ENCODE results near the gene KCTD2.
A peak's percentile ranks its signal among the peaks of the same experiment; 100 is the strongest.
"Not testable (repeated sequence)": the region's sequence is repeated elsewhere in the genome, so short reads cannot be mapped to it uniquely, and the experiment has no call there.

KCTD2 gene

GRCh38 chr17:75020331-75021110 is 26.5 kb upstream of the KCTD2 start:
- DNase-seq (ENCODE audit: low read depth): no peak

DNA sequence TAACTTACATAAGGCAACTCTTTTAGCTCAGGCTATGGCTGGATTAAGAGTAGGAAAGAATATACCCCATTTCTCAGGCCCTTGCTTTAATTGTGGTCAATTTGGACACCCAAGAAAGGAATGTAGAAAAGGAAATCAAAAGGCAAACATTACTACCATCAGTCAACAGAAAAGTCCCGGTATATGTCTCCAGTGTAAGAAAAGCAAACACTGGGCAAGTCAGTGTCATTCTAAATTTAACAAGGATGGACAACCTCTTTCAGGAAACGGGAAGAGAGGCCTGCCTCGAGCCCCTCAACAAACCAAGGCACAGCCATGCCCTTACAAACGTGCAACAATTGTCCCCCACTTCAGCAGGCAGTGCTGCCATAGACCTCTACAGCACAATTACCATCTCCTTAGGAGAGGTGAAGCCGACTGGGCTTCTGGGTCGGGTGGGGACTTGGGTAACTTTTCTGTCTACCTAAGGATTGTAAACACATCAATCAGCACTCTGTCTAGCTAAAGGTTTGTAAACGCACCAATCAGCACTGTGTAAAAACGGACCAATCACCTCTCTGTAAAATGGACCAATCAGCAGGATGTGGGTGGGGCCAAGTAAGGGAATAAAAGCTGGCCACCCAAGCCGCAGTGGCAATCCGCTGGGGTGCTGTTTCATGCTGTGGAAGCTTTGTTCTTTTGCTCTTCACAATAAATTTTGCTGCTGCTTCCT is 22.2 kb upstream of the KCTD2 start:
- DNase-seq (ENCODE audit: low read depth): no peak

- not testable (repeated sequence) for DNase-seq (ENCODE audit: low read depth)
Measured at GRCh38 chr17:75025398-75025734, 21.7 kb upstream of the KCTD2 start.

DNA sequence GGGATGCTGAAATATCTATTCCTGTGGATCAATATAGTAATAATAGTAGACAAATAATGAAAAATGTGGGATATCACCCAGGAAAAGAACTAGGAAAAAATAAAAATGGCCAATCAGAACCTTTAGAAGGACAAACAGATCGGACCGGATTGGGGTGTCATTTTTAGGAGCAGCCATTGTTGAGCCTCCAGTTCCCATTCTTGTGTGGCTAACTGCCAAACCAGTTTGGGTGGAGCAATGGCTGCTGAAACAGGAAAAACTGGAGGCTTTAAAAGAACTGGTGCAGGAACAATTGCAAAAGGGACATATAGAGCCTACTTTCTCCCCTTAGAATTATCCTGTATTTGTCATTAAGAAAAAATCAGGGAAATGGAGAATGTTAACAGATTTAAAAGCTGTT is 20.4 kb upstream of the KCTD2 start:
- not testable (repeated sequence) for DNase-seq (ENCODE audit: low read depth)

DNA sequence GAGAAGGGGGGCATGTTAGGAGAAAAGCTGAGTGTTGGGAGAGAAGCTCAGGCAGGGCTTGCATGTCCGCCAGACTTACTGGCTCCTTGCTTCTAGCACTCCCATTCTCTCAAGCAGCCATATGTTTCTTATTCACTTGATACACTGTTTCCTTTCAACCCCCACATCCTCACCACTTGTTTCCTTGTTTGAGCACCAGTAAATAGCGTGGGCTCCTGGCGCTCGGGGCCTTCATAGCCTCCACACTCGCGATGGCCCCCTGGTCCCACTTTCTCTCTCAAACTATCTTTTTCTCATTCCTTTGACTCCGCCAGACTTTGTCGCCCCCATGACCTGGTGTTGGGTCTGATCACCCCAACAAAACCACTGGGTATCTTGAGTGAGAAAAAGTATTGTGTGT is 16.9 kb upstream of the KCTD2 start:
- no peak for DNase-seq (ENCODE audit: low read depth)

- DNase-seq (ENCODE audit: low read depth): no peak
Measured at GRCh38 chr17:75031972-75032719, 14.9 kb upstream of the KCTD2 start.

- no peak for DNase-seq (ENCODE audit: low read depth)
Measured at GRCh38 chr17:75032720-75033280, 14.2 kb upstream of the KCTD2 start.

- peak; percentile 66 for DNase-seq (ENCODE audit: low read depth)
Measured at GRCh38 chr17:75033346-75034235, 13.4 kb upstream of the KCTD2 start.

DNA sequence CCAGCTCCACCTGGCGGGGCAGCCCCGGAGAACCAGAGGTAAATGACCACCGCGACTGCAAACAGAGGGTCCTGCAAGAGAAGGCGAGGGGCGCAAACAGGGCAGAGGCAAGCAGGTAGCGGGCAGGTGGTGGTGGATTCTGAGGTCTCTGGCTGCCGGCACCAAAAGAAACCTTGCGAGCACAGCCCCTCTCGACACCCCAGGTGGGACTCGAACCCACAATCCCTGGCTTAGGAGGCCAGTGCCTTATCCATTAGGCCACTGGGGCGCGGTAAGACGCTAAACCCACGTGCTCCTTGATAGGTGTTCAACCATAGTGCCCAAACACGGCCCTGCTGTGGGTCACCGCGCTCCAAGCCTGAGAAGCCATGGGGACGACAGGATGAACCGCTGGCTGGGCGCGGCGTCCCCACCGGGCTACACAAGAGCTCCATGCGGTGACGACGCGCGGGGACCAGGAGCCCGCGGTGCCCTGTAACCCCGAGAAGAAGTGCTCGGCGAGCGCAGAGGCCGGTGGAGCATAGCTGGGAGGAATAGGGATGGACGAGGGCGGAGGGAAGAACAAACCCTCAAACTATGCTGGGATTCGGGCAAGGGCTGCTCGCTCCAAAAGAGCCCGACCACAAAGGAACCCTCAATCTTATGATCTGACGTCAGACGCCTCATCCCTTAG is 12.7 kb upstream of the KCTD2 start:
- DNase-seq (ENCODE audit: low read depth): peak; percentile 61

DNA sequence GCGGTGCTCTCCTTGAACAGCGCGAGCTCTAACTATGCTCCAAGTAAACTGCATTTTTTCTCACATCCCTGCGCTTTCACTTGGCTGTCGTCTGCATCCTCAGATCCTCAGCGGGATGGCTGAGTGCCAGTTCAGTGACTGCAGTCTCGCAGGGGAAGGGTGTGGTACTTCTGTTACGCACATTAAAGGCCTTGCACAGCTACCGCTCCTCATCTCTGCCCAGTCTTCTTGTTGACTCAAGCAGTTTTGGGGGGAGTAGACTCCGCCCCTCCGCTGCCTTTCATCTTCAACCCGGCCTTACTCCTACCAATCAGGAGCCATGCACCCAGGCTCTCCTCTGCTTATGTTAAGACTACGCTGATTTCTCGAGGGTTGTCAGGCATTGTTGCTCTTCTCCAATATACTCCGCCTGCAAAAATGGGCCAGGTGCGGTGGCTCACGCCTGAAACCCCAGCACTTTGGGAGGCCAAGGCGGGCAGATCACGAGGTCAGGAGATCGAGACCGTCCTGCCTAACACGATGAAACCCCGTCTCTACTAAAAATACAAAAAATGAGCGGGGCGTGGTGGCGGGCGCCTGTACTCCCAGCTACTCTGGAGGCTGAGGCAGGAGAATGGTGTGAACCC is 10.3 kb upstream of the KCTD2 start:
- peak; percentile 67 for DNase-seq (ENCODE audit: low read depth)

DNA sequence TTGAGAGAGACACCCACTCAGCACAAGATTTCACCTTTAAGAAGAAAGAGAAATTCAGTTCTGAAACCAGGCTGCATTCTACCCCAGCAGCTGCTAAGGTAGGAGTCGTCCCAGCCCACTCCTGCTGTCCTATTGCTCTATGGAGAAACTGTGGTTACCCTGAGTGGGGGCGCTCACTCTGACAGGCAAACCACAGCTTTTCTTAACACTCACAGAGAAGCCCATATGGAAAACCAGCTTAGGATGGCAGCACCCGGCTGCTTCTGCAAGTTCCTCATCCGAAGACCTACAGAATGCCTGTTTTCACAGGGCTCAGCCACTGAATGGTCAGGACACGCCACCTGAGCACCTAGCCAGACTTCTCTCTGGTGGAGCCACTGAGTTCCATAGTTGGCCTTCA is 7.8 kb upstream of the KCTD2 start:
- no peak for DNase-seq (ENCODE audit: low read depth)

DNA sequence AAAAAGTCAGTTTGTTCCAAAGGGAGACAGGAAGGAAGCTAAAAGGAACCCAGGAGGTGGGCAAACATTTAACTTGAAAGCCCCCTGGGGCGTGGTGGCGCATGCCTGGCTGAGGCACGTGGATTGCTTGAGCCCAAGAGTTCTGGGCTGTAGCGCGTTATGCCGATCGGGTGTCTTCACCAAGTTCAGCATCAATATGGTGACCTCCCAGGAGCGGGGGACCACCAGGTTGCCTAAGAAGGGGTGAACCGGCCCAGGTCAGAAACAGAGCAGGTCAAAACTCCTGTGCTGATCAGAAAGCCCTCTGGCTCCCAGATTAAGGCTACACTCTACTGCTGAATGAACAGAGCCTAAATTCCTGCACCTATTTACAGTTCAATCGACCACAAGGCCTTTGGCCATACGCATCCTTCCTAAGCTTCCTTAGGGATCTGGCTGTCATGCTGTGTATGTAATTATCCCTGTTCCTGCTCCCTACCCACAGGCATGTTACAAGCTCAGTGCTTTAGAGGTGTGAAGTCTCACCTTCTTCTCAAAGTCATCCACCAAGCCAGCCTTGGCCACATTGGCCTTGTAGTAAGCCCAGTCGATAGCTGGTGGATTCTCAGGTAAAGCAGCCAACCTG is 5.3 kb upstream of the KCTD2 start:
- DNase-seq (ENCODE audit: low read depth): no peak

DNA sequence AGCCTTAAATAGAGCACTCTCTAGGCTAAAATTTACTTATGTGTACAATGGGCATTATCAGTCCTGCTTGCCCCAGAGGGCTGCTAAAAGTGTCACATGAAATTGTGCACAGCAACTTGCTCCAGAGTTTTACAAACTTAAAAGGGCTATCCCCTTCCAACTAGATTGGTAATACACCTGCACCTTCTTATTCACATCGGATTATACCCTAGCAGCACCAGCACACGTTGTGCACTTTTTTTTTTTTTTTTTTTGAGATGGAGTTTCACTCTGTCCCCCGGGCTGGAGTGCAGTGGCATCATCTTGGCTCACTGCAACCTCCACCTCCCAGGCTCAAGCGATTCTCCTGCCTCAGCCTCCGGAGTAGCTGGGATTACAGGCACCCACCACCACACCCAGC is 3.2 kb upstream of the KCTD2 start:
- not testable (repeated sequence) for DNase-seq (ENCODE audit: low read depth)

DNA sequence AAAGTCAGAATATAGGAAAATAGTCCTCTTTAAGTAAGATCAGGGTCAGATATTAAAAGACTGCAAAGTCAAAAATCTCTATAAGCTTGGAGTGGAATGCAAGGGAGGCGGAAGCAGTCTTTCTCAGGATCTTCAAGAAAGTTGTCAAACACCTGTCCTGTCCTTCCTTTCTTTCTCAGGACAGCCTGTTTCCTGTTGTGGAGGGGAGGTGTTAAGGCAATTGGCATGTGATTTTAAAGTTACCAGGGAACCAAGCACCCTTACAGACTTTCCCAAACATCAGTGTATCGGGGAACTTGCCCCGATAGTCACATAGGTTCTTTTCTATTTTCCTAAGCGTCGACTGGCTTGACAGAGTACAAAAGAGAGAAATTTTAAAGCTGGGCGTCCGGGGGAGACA is 2.3 kb upstream of the KCTD2 start:
- no peak for DNase-seq (ENCODE audit: low read depth)

GRCh38 chr17:75045946-75046406 is 1.0 kb upstream of the KCTD2 start:
- not testable (repeated sequence) for DNase-seq (ENCODE audit: low read depth)

- no peak for DNase-seq (ENCODE audit: low read depth)
Measured at GRCh38 chr17:75047398-75048098, 523 bp downstream of the KCTD2 start.

- no peak for DNase-seq (ENCODE audit: low read depth)
Measured at GRCh38 chr17:75048249-75048878, 1.3 kb downstream of the KCTD2 start.

DNA sequence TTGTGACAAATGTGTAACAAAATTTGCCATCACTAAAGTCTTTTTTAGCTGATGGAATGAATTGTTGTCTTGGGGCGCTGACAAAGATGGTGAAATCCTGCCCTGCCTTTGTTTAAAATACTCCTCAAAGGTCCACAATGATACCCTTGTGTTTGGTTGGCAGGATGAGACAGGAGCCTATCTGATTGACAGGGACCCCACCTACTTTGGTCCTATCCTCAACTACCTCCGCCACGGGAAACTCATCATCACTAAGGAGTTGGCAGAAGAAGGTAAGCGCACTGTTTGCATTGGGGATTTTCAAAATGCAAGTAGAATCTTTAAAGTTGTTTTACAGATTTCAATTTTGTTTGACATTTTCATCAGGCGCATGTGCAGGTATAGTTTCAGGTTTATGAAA is 2.0 kb downstream of the KCTD2 start:
- no peak for DNase-seq (ENCODE audit: low read depth)

DNA sequence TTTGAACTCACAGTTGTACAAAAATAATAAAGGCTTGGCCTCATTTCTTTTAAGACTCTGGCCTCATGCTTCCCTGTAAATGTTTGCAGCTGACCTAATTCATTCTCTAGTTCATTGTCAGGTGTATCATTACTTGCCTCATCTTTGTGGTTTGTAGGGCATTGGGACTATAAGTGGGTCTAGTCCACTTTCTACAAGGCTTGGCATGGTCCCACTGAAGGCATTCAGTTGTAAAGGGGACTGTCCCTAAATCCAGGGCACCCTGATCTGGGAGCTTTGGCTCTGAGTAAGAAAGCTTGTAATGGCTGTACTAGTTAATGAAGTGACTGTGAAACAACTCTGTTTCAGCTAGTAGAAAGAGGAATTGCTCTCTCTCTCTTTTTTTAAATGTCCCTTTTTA is 2.7 kb downstream of the KCTD2 start:
- DNase-seq (ENCODE audit: low read depth): no peak

Measured in stimulated activated CD8-positive, alpha-beta memory T cell treated with anti-CD3 and anti-CD28 coated beads, Interleukin-15, amount 100 ng/mL, for 1 hour (primary cell).